Brain microvascular endothelial cell (primary cell): ENCODE results near the gene FAM151A.

Experiments used
- DNase-seq: peaks from one replicate; pipeline ENCODE4 v3.0.0-alpha.2; 2020
- H3K27ac ChIP-seq: fragments of 250-450 bp; sonication (Bioruptor Pico); 2 replicates; pipeline ENCODE4 v1.5.1; 2020; ENCODE audit warnings: mild to moderate bottlenecking, moderate library complexity
- H3K27me3 ChIP-seq: fragments of 250-450 bp; sonication (Bioruptor Pico); replicated peaks from 2 replicates; pipeline ENCODE4 v1.5.1; 2020; ENCODE audit warnings: mild to moderate bottlenecking
- H3K36me3 ChIP-seq: fragments of 250-450 bp; sonication (Bioruptor Pico); replicated peaks from 2 replicates; pipeline ENCODE4 v1.5.1; 2020; ENCODE audit warnings: mild to moderate bottlenecking
- H3K4me3 ChIP-seq: 2 replicates; pipeline ENCODE4 v1.5.1; 2011; ENCODE audit warnings: low read depth, mild to moderate bottlenecking, control low read depth, low read length, moderate library complexity
- CTCF ChIP-seq: IDR thresholded peaks from 2 replicates; pipeline ENCODE4 v1.5.1; 2011; ENCODE audit warnings: low read depth, mild to moderate bottlenecking, moderate library complexity, low read length, control low read depth, inconsistent platforms; ENCODE audit errors: missing control alignments
- in situ Hi-C: cut with HindIII; loops from 2 replicates; pipeline ENCODE4 v1.10.0; 2017; ENCODE audit warnings: low sequenced_read_pairs, low pct_ligation_motif_present

The FAM151A gene

GRCh38 chr1:54566438-54567141 is 56.7 kb downstream of the FAM151A start:
- in situ Hi-C loops = no loop called here
- Histone ChIP-seq H3K36me3 (no peaks in the 10 kb centered on the region), H3K4me3 (no peak overlapping the region), H3K27me3 (no peaks in the 10 kb centered on the region), H3K27ac (no peak overlapping the region)
- no peak for TF ChIP-seq CTCF
- no peak for DNase-seq

GRCh38 chr1:54565113-54565501 is 58.2 kb downstream of the FAM151A start:
- Histone ChIP-seq H3K36me3 (no peaks in the 10 kb centered on the region), H3K27ac (no peak overlapping the region), H3K4me3 (no peak overlapping the region), H3K27me3 (no peaks in the 10 kb centered on the region)
- no peak for TF ChIP-seq CTCF
- in situ Hi-C loops = no loop called here
- no peak for DNase-seq

- no peak overlapping the region for H3K27ac ChIP-seq
- no peak for TF ChIP-seq CTCF
- no peak for DNase-seq
- H3K27me3 ChIP-seq = no peaks in the 10 kb centered on the region
- no peaks in the 10 kb centered on the region for H3K36me3 ChIP-seq
- in situ Hi-C loops = no loop called here
- no peak overlapping the region for H3K4me3 ChIP-seq
These were observed 58.8 kb downstream of the FAM151A start for GRCh38 chr1:54564312-54565112.

GRCh38 chr1:54559771-54560231 is 63.5 kb downstream of the FAM151A start:
- no peak overlapping the region for H3K4me3 ChIP-seq
- no peak overlapping the region for H3K27ac ChIP-seq
- in situ Hi-C loops = no loop called here
- no peaks in the 10 kb centered on the region for H3K27me3 ChIP-seq
- TF ChIP-seq CTCF = no peak
- H3K36me3 ChIP-seq = no peaks in the 10 kb centered on the region
- DNase-seq = no peak
